Nephron progenitor cell (in vitro differentiated cells): ENCODE measurements around the gene CTXN1.

Source experiments
- DNase-seq: peaks from one replicate; pipeline ENCODE4 v3.0.0; 2021
- H3K27ac Mint-ChIP-seq: 2 replicates; pipeline ENCODE4 v1.8.0; 2021; ENCODE audit warnings: mild to moderate bottlenecking, moderate library complexity, mixed read lengths
- H3K27me3 Mint-ChIP-seq: 2 replicates; pipeline ENCODE4 v1.8.0; 2021; ENCODE audit warnings: mild to moderate bottlenecking, low read depth, mixed read lengths; ENCODE audit not compliant: poor library complexity
- H3K36me3 Mint-ChIP-seq: 2 replicates; pipeline ENCODE4 v1.8.0; 2021; ENCODE audit warnings: low read depth, mixed read lengths
- H3K4me1 Mint-ChIP-seq: 2 replicates; pipeline ENCODE4 v1.8.0; 2021; ENCODE audit warnings: mixed read lengths
- H3K4me3 Mint-ChIP-seq: 2 replicates; pipeline ENCODE4 v1.8.0; 2021; ENCODE audit warnings: mild to moderate bottlenecking, moderate library complexity, mixed read lengths
- H3K9me3 Mint-ChIP-seq: 2 replicates; pipeline ENCODE4 v1.8.0; 2021; ENCODE audit warnings: mild to moderate bottlenecking, moderate library complexity, mixed read lengths
- TF ChIP-seq, protein P1 (sequence below): fragments of 200-600 bp; sonication (generic); IDR thresholded peaks from 2 replicates; pipeline ENCODE4 v1.5.0; 2021; ENCODE audit warnings: antibody characterized with exemption

Gene CTXN1

GRCh38 chr19:7910321-7911161 lies 15.4 kb downstream of the CTXN1 start:
- peaks cover 14% of the 10 kb centered on the region for H3K4me1 Mint-ChIP-seq
- no peak overlapping the region for H3K27ac Mint-ChIP-seq
- peaks cover 20% of the 10 kb centered on the region for H3K36me3 Mint-ChIP-seq
- peaks cover 23% of the 10 kb centered on the region for H3K27me3 Mint-ChIP-seq
- DNase-seq, result no peak
- no peaks in the 10 kb centered on the region for H3K9me3 Mint-ChIP-seq
- H3K4me3 Mint-ChIP-seq, result no peak overlapping the region
- TF ChIP-seq, protein P1, sequence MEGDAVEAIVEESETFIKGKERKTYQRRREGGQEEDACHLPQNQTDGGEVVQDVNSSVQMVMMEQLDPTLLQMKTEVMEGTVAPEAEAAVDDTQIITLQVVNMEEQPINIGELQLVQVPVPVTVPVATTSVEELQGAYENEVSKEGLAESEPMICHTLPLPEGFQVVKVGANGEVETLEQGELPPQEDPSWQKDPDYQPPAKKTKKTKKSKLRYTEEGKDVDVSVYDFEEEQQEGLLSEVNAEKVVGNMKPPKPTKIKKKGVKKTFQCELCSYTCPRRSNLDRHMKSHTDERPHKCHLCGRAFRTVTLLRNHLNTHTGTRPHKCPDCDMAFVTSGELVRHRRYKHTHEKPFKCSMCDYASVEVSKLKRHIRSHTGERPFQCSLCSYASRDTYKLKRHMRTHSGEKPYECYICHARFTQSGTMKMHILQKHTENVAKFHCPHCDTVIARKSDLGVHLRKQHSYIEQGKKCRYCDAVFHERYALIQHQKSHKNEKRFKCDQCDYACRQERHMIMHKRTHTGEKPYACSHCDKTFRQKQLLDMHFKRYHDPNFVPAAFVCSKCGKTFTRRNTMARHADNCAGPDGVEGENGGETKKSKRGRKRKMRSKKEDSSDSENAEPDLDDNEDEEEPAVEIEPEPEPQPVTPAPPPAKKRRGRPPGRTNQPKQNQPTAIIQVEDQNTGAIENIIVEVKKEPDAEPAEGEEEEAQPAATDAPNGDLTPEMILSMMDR, result no peak

DNA sequence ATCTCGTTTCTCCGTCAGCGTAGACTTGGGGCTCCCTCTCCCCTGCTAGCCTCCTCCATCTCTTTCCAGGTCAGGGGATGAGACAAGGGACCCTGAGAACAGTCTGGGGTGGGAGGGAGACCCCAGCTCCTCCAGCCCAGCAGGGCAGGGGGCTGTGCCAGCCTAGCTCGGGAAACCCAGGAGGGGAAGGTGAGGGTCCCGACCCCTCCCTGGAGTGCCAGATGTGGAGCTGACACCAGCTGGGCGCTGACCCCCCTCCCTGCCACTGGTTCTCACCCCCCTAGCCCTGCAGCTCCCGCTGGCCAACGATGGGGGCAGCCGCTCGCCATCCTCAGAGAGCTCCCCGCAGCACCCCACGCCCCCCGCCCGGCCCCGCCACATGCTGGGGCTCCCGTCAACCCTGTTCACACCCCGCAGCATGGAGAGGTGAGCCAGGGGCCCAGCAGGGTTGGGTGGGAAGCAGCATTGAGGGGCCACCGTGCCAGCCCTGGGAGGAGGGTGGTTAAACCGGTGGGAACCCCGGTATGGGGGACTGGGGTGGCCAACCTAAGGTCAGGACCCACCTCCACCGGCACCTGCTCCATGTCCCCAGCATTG lies 16.4 kb downstream of the CTXN1 start:
- TF ChIP-seq, protein P1, result no peak
- DNase-seq, result no peak
- no peaks in the 10 kb centered on the region for H3K9me3 Mint-ChIP-seq
- H3K4me1 Mint-ChIP-seq, result peaks cover 21% of the 10 kb centered on the region
- peaks cover 15% of the 10 kb centered on the region for H3K27me3 Mint-ChIP-seq
- H3K36me3 Mint-ChIP-seq, result peaks cover 20% of the 10 kb centered on the region
- H3K27ac Mint-ChIP-seq, result no peak overlapping the region
- H3K4me3 Mint-ChIP-seq, result no peak overlapping the region

DNA sequence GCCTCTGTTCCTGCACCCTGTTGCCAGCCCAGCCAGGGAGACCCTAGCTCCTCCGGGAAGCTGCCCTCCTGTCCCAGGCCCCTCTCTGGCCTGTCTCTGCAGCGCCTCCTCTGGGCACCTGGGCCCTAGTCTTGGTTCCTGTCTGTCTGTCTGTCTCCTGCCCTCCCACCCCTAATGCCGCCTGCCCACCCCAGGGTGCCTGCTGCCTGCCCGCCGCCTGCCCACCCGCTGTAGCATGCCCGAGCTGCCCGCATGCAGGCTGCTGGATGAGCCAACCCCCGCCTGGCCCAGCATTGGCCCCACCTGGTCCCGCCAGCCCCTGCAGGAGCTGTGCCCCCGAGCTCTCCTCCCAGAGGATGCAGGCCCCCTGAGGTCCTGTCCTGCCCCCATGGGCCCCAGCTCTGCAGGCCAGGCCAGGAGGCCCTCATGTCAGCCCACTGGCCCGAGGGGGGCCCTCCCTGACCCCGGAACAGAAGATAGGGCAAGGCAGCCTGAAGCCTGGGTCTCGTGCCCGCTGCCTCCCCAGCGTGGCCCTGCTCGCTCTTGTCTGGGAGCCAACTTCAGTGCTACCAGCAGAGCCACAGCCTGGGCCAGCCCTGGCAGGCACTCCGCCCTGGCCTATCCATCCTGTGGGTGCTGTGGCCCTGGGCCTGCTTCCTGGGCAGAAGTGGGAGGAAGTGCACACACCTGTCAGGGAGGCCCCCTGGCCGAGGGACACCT lies 17.0 kb downstream of the CTXN1 start:
- Mint-ChIP-seq H3K9me3 (no peaks in the 10 kb centered on the region), H3K27ac (no peak overlapping the region), H3K4me1 (peaks cover 23% of the 10 kb centered on the region), H3K27me3 (peaks cover 8% of the 10 kb centered on the region), H3K36me3 (peaks cover 20% of the 10 kb centered on the region), H3K4me3 (no peak overlapping the region)
- TF ChIP-seq, protein P1, result no peak
- no peak for DNase-seq

- no peak for DNase-seq
- Mint-ChIP-seq H3K27me3 (peaks cover 7% of the 10 kb centered on the region), H3K36me3 (peaks cover 20% of the 10 kb centered on the region), H3K9me3 (no peaks in the 10 kb centered on the region), H3K27ac (no peak overlapping the region), H3K4me3 (no peak overlapping the region), H3K4me1 (peaks cover 24% of the 10 kb centered on the region)
- TF ChIP-seq, protein P1, result no peak
Observed at GRCh38 chr19:7908078-7908699, 17.7 kb downstream of the CTXN1 start.

DNA sequence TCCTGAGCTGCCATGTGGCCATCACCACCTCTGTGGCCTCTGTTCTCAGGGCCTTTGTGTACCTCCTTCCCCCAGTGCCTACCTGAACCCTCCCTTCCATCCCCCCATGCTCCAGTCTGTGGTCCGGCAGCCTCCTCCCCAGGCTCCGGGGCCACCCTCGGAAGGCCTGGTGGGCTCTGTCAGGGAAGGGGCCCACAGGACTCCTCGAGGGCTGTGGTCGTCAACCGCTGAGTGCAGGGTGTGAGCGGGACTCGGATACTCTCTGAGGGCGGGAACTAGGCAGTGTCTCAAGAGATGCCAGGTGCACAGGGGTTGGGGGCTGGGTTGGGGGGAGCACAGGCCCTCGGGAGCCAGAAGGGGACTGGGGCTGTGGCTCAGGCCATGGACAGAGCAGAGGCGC lies 18.4 kb downstream of the CTXN1 start:
- H3K4me3 Mint-ChIP-seq, result no peak overlapping the region
- H3K27me3 Mint-ChIP-seq, result peaks cover 10% of the 10 kb centered on the region
- peaks cover 13% of the 10 kb centered on the region for H3K36me3 Mint-ChIP-seq
- no peaks in the 10 kb centered on the region for H3K9me3 Mint-ChIP-seq
- peaks cover 26% of the 10 kb centered on the region for H3K4me1 Mint-ChIP-seq
- no peak for DNase-seq
- H3K27ac Mint-ChIP-seq, result peak overlapping the region; percentile 66
- TF ChIP-seq, protein P1, result no peak
